Panc1 (cell line): ENCODE data around the gene PPP1R8.

Source experiments
- POLR2AphosphoS5 ChIP-seq: IDR thresholded peaks from 2 replicates; pipeline ENCODE4 v1.6.1; 2012; ENCODE audit warnings: mild to moderate bottlenecking, low read depth, low read length, moderate library complexity
- SIN3A ChIP-seq: IDR thresholded peaks from 2 replicates; pipeline ENCODE4 v1.6.1; 2012; ENCODE audit warnings: low read depth, mild to moderate bottlenecking, low read length, moderate library complexity, borderline replicate concordance; ENCODE audit not compliant: insufficient read depth
- TCF7L2 ChIP-seq: IDR thresholded peaks from 2 replicates; pipeline ENCODE4 v1.6.1; 2011; ENCODE audit warnings: mild to moderate bottlenecking, low read depth, low read length, inconsistent platforms
- TF ChIP-seq, protein P1 (sequence below): fragments of 450-650 bp; IDR thresholded peaks from 2 replicates; pipeline ENCODE4 v1.5.1; 2017; ENCODE audit warnings: mild to moderate bottlenecking
- TF ChIP-seq, protein P2 (sequence below), 2 experiments: IDR thresholded peaks; 2 replicates each; pipeline ENCODE4 v1.6.1; 2011 to 2012; ENCODE audit warnings: low read depth in 2 of 2, control low read depth in 1 of 2, low read length in 1 of 2, mild to moderate bottlenecking in 1 of 2, moderate library complexity in 1 of 2; ENCODE audit not compliant: insufficient read depth in 1 of 2

DNA sequence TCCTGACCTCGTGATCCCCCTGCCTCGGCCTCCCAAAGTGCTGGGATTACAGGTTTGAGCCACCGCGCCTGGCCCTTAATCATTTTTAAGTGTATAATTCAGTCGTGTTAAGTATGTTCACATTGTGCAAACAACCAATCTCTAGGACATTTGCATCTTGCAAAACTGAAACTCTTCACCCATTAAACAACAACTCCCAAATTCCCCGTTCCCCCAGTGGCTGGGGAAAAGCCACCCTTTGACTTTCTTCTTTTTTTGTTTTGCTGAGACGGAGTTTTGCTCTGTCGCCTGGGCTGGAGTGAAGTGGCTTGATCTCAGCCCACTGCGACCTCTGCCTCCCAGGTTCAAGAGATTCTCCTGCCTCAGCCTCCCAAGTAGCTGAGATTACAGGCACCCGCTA is 35.2 kb downstream of the PPP1R8 start:
- TF ChIP-seq, protein P1, sequence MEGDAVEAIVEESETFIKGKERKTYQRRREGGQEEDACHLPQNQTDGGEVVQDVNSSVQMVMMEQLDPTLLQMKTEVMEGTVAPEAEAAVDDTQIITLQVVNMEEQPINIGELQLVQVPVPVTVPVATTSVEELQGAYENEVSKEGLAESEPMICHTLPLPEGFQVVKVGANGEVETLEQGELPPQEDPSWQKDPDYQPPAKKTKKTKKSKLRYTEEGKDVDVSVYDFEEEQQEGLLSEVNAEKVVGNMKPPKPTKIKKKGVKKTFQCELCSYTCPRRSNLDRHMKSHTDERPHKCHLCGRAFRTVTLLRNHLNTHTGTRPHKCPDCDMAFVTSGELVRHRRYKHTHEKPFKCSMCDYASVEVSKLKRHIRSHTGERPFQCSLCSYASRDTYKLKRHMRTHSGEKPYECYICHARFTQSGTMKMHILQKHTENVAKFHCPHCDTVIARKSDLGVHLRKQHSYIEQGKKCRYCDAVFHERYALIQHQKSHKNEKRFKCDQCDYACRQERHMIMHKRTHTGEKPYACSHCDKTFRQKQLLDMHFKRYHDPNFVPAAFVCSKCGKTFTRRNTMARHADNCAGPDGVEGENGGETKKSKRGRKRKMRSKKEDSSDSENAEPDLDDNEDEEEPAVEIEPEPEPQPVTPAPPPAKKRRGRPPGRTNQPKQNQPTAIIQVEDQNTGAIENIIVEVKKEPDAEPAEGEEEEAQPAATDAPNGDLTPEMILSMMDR, result no peak
- TF ChIP-seq, protein P2, sequence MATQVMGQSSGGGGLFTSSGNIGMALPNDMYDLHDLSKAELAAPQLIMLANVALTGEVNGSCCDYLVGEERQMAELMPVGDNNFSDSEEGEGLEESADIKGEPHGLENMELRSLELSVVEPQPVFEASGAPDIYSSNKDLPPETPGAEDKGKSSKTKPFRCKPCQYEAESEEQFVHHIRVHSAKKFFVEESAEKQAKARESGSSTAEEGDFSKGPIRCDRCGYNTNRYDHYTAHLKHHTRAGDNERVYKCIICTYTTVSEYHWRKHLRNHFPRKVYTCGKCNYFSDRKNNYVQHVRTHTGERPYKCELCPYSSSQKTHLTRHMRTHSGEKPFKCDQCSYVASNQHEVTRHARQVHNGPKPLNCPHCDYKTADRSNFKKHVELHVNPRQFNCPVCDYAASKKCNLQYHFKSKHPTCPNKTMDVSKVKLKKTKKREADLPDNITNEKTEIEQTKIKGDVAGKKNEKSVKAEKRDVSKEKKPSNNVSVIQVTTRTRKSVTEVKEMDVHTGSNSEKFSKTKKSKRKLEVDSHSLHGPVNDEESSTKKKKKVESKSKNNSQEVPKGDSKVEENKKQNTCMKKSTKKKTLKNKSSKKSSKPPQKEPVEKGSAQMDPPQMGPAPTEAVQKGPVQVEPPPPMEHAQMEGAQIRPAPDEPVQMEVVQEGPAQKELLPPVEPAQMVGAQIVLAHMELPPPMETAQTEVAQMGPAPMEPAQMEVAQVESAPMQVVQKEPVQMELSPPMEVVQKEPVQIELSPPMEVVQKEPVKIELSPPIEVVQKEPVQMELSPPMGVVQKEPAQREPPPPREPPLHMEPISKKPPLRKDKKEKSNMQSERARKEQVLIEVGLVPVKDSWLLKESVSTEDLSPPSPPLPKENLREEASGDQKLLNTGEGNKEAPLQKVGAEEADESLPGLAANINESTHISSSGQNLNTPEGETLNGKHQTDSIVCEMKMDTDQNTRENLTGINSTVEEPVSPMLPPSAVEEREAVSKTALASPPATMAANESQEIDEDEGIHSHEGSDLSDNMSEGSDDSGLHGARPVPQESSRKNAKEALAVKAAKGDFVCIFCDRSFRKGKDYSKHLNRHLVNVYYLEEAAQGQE (IDR thresholded peaks at IDR 0.05; ENCODE audit: insufficient read depth in 1 of 2, low read depth in 2 of 2, low read length in 1 of 2), result no peak
- TF ChIP-seq POLR2AphosphoS5, result no peak
- no peak for TF ChIP-seq SIN3A
- no peak for TF ChIP-seq TCF7L2
